ENCODE data around the gene CAMTA1.
A peak's percentile ranks its signal among the peaks of the same experiment; 100 is the strongest.

Gene CAMTA1

GRCh38 chr1:6873298-6874015 is 88.2 kb downstream of the CAMTA1 start:
- DNase-seq (ENCODE audit: low spot score) = no peak

GRCh38 chr1:6874298-6874697 is 89.0 kb downstream of the CAMTA1 start:
- DNase-seq (ENCODE audit: low spot score) = no peak

GRCh38 chr1:6880951-6881690 is 95.9 kb downstream of the CAMTA1 start:
- DNase-seq (ENCODE audit: low spot score) = no peak

- no peak for DNase-seq (ENCODE audit: low spot score)
These were observed 97.2 kb downstream of the CAMTA1 start for GRCh38 chr1:6882414-6882813.

- DNase-seq (ENCODE audit: low spot score) = no peak
These were observed 99.4 kb downstream of the CAMTA1 start for GRCh38 chr1:6884652-6885153.

GRCh38 chr1:6885426-6885825 is 100.2 kb downstream of the CAMTA1 start:
- no peak for DNase-seq (ENCODE audit: low spot score)

GRCh38 chr1:6886523-6886922 is 101.3 kb downstream of the CAMTA1 start:
- DNase-seq (ENCODE audit: low spot score) = no peak

- no peak for DNase-seq (ENCODE audit: low spot score)
These were observed 103.0 kb downstream of the CAMTA1 start for GRCh38 chr1:6888268-6888667.

GRCh38 chr1:6888870-6889269 is 103.6 kb downstream of the CAMTA1 start:
- DNase-seq (ENCODE audit: low spot score) = no peak

GRCh38 chr1:6889875-6890480 is 104.7 kb downstream of the CAMTA1 start:
- DNase-seq (ENCODE audit: low spot score) = peak; percentile 68

GRCh38 chr1:6890686-6891085 is 105.4 kb downstream of the CAMTA1 start:
- no peak for DNase-seq (ENCODE audit: low spot score)

GRCh38 chr1:6891781-6892579 is 106.7 kb downstream of the CAMTA1 start:
- DNase-seq (ENCODE audit: low spot score) = no peak

GRCh38 chr1:6893388-6893787 is 108.1 kb downstream of the CAMTA1 start:
- no peak for DNase-seq (ENCODE audit: low spot score)

- DNase-seq (ENCODE audit: low spot score) = no peak
These were observed 111.9 kb downstream of the CAMTA1 start for GRCh38 chr1:6897138-6897537.

- no peak for DNase-seq (ENCODE audit: low spot score)
These were observed 113.8 kb downstream of the CAMTA1 start for GRCh38 chr1:6898974-6899539.

GRCh38 chr1:6899621-6900020 is 114.4 kb downstream of the CAMTA1 start:
- DNase-seq (ENCODE audit: low spot score) = no peak

GRCh38 chr1:6902153-6902552 is 116.9 kb downstream of the CAMTA1 start:
- DNase-seq (ENCODE audit: low spot score) = no peak

GRCh38 chr1:6904476-6905170 is 119.4 kb downstream of the CAMTA1 start:
- no peak for DNase-seq (ENCODE audit: low spot score)

GRCh38 chr1:6905331-6905730 is 120.1 kb downstream of the CAMTA1 start:
- no peak for DNase-seq (ENCODE audit: low spot score)

GRCh38 chr1:6905790-6906189 is 120.5 kb downstream of the CAMTA1 start:
- DNase-seq (ENCODE audit: low spot score) = no peak

GRCh38 chr1:6906783-6907182 is 121.5 kb downstream of the CAMTA1 start:
- no peak for DNase-seq (ENCODE audit: low spot score)

Data from RKO (cell line).